ENCODE data around the gene MIR17HG.
"Not testable (repeated sequence)": the region's sequence is repeated elsewhere in the genome, so short reads cannot be mapped to it uniquely, and the experiment has no call there.

MIR17HG gene

GRCh38 chr13:91347202-91347995 is at the start of gene MIR17HG:
MIR17HG (plus strand) TSS chr13:91347687.
- peak; percentile 95 for DNase-seq

- DNase-seq, result no peak
These were observed 49.4 kb upstream of the MIR17HG start for GRCh38 chr13:91298060-91298459.

- no peak for DNase-seq
These were observed 45.4 kb upstream of the MIR17HG start for GRCh38 chr13:91302111-91302510.

GRCh38 chr13:91303031-91303430 is 44.5 kb upstream of the MIR17HG start:
- DNase-seq, result no peak

GRCh38 chr13:91304741-91305140 is 42.7 kb upstream of the MIR17HG start:
- DNase-seq, result no peak

- no peak for DNase-seq
These were observed 41.8 kb upstream of the MIR17HG start for GRCh38 chr13:91305652-91306051.

GRCh38 chr13:91307887-91308286 is 39.6 kb upstream of the MIR17HG start:
- no peak for DNase-seq

- DNase-seq, result peak; percentile 30
These were observed 39.2 kb upstream of the MIR17HG start for GRCh38 chr13:91308299-91308698.

- DNase-seq, result no peak
These were observed 36.0 kb upstream of the MIR17HG start for GRCh38 chr13:91311491-91311890.

GRCh38 chr13:91312324-91312723 is 35.2 kb upstream of the MIR17HG start:
- DNase-seq, result no peak

GRCh38 chr13:91313103-91313502 is 34.4 kb upstream of the MIR17HG start:
- peak; percentile 48 for DNase-seq

- DNase-seq, result peak; percentile 6
These were observed 33.9 kb upstream of the MIR17HG start for GRCh38 chr13:91313581-91313980.

- no peak for DNase-seq
These were observed 32.6 kb upstream of the MIR17HG start for GRCh38 chr13:91314888-91315287.

- no peak for DNase-seq
These were observed 28.6 kb upstream of the MIR17HG start for GRCh38 chr13:91318886-91319285.

- DNase-seq, result no peak
These were observed 27.5 kb upstream of the MIR17HG start for GRCh38 chr13:91319996-91320395.

- not testable (repeated sequence) for DNase-seq
These were observed 26.5 kb upstream of the MIR17HG start for GRCh38 chr13:91320990-91321389.

GRCh38 chr13:91323349-91323748 is 24.1 kb upstream of the MIR17HG start:
- no peak for DNase-seq

- no peak for DNase-seq
These were observed 21.3 kb upstream of the MIR17HG start for GRCh38 chr13:91326146-91326545.

- no peak for DNase-seq
These were observed 18.8 kb upstream of the MIR17HG start for GRCh38 chr13:91328726-91329125.

GRCh38 chr13:91329733-91330132 is 17.8 kb upstream of the MIR17HG start:
- DNase-seq, result no peak

- no peak for DNase-seq
These were observed 16.2 kb upstream of the MIR17HG start for GRCh38 chr13:91331047-91331915.

GRCh38 chr13:91346062-91346461 is 1.4 kb upstream of the MIR17HG start:
- DNase-seq, result peak; percentile 57

- DNase-seq, result peak; percentile 73
These were observed 661 bp upstream of the MIR17HG start for GRCh38 chr13:91346850-91347201.

All from activated CD4-positive, alpha-beta T cell treated with anti-CD3 and anti-CD28 coated beads, Interleukin-2, Interleukin-6, amounts not matched to agents 100 ng/mL and 50 ng/mL, durations not matched to agents 16 hours and 8 hours (primary cell).